ENCODE measurements around the gene TGFB3. TPM values are rescaled to one million over a fixed set of nuclear protein-coding genes. Genes with fewer than 3 reads are reported as not detected.

TGFB3 gene
- total RNA-seq, 1 experiment from 2014 or later, result 1.6 TPM

- H3K4me1 ChIP-seq (ENCODE audit: control insufficient read depth in 1 of 2, insufficient read depth in 2 of 2, low read length in 2 of 2), result peaks cover 0 to 4% of the 10 kb centered on the region in 2 experiments; a peak in 1 of 4 replicates
- BruUV-seq (replicated peaks), result no TSS peak
- DNase-seq (ENCODE audit: low read depth, low spot score), result no peak
- no peak overlapping the region for H3K4me2 ChIP-seq (ENCODE audit: low read length)
- H3K27me3 ChIP-seq (ENCODE audit: insufficient read depth, low read length), result no peaks in the 10 kb centered on the region
- ATAC-seq, result peak; percentile 78
- TF ChIP-seq EZH2phosphoT487 (IDR thresholded peaks at IDR 0.05; ENCODE audit: borderline replicate concordance), result no peak
- TF ChIP-seq CTCF (IDR thresholded peaks at IDR 0.05 in 2 of 3, conservative IDR thresholded peaks at IDR 0.05 in 1 of 3; ENCODE audit: borderline replicate concordance in 1 of 3, insufficient read depth in 1 of 3, low read depth in 2 of 3, low read length in 2 of 3), result peak in 2 of 3 experiments; percentile 31 to 34; a peak in 4 of 6 replicates
- TF ChIP-seq ELF1 (IDR thresholded peaks at IDR 0.05; ENCODE audit: borderline replicate concordance, low read depth), result no peak
- TF ChIP-seq MAX (IDR thresholded peaks at IDR 0.05), result no peak
- peak; percentile 25 for TF ChIP-seq TCF7L2 (IDR thresholded peaks at IDR 0.05; ENCODE audit: borderline replicate concordance, extremely low read depth, insufficient read depth, insufficient read length)
- no peak overlapping the region for H3K9ac ChIP-seq (ENCODE audit: low read length)
- no peaks in the 10 kb centered on the region for H3K79me2 ChIP-seq (ENCODE audit: insufficient read depth, low read length)
- H3K27ac ChIP-seq (ENCODE audit: low read depth, low read length), result no peak overlapping the region
- no peaks in the 10 kb centered on the region for H3K36me3 ChIP-seq (ENCODE audit: control insufficient read depth in 1 of 2, insufficient read depth in 2 of 2, low read length in 2 of 2)
- no peaks in the 10 kb centered on the region for H4K20me1 ChIP-seq (ENCODE audit: insufficient read depth)
- no peak overlapping the region for H2AFZ ChIP-seq (ENCODE audit: low read depth, low read length, poor library complexity, severe bottlenecking)
- CTCF ChIA-PET, result no interaction called here
- no peaks in the 10 kb centered on the region for H3K9me2 ChIP-seq (ENCODE audit: insufficient read depth)
- no peaks in the 10 kb centered on the region for H3K9me3 ChIP-seq (ENCODE audit: control insufficient read depth in 1 of 2, insufficient read depth in 1 of 2, low read depth in 1 of 2, low read length in 2 of 2)
- intact Hi-C loops (cut with micrococcal nuclease), result no loop called here
- no peak overlapping the region for H3K4me3 ChIP-seq (replicated peaks in 1 of 2; ENCODE audit: low read depth in 1 of 2, low read length in 2 of 2)
- POLR2A ChIA-PET, result no interaction called here
- RAD21 ChIA-PET (ENCODE audit: low non-redundant PET in 1 of 2, low total read pairs in 2 of 2, uncharacterized antibody in 2 of 2, unreplicated experiment in 2 of 2), result no interaction called here
These were observed 10.8 kb downstream of the TGFB3 start for GRCh38 chr14:75970989-75971388.

- ChIA-PET CTCF (interaction anchor here (0.8 to 2.0 kb wide), 2 partner anchors 10 to 63 kb away, joined by 3 to 7 read pairs; no protein-coding TSS in a partner anchor), RAD21 (ENCODE audit: low non-redundant PET in 1 of 2, low total read pairs in 2 of 2, uncharacterized antibody in 2 of 2, unreplicated experiment in 2 of 2) (no interaction called here), POLR2A (no interaction called here)
- H3K4me1 ChIP-seq (ENCODE audit: control insufficient read depth in 1 of 2, insufficient read depth in 2 of 2, low read length in 2 of 2), result peaks cover 0 to 4% of the 10 kb centered on the region in 2 experiments; a peak in 1 of 4 replicates
- no peaks in the 10 kb centered on the region for H4K20me1 ChIP-seq (ENCODE audit: insufficient read depth)
- no peaks in the 10 kb centered on the region for H3K9me2 ChIP-seq (ENCODE audit: insufficient read depth)
- no peaks in the 10 kb centered on the region for H3K36me3 ChIP-seq (ENCODE audit: control insufficient read depth in 1 of 2, insufficient read depth in 2 of 2, low read length in 2 of 2)
- no peaks in the 10 kb centered on the region for H3K27me3 ChIP-seq (ENCODE audit: insufficient read depth, low read length)
- TF ChIP-seq SIN3A (IDR thresholded peaks at IDR 0.05; ENCODE audit: low read depth) (no peak), TCF7L2 (IDR thresholded peaks at IDR 0.05; ENCODE audit: borderline replicate concordance, extremely low read depth, insufficient read depth, insufficient read length) (no peak), MAX (IDR thresholded peaks at IDR 0.05) (peak; percentile 61), ZFX (IDR thresholded peaks at IDR 0.05) (no peak), ELF1 (IDR thresholded peaks at IDR 0.05; ENCODE audit: borderline replicate concordance, low read depth) (no peak), EGR1 (IDR thresholded peaks at IDR 0.05; ENCODE audit: low read depth) (no peak), POLR2AphosphoS5 (IDR thresholded peaks at IDR 0.05; ENCODE audit: low read depth, low read length) (no peak)
- TF ChIP-seq, protein P1, sequence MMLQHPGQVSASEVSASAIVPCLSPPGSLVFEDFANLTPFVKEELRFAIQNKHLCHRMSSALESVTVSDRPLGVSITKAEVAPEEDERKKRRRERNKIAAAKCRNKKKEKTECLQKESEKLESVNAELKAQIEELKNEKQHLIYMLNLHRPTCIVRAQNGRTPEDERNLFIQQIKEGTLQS (IDR thresholded peaks at IDR 0.05), result no peak
- DNase-seq (ENCODE audit: low read depth, low spot score) (no peak), ATAC-seq (peak; percentile 54; the same call in 1 of the 2 replicates)
- H3K9me3 ChIP-seq (ENCODE audit: control insufficient read depth in 1 of 2, insufficient read depth in 1 of 2, low read depth in 1 of 2, low read length in 2 of 2), result no peaks in the 10 kb centered on the region
- no TSS peak for BruUV-seq (replicated peaks)
- H3K27ac ChIP-seq (ENCODE audit: low read depth, low read length), result no peak overlapping the region
- no peak overlapping the region for H3K4me3 ChIP-seq (replicated peaks in 1 of 2; ENCODE audit: low read depth in 1 of 2, low read length in 2 of 2)
- H3K4me2 ChIP-seq (ENCODE audit: low read length), result no peak overlapping the region
- intact Hi-C loops (cut with micrococcal nuclease), result no loop called here
- no peak overlapping the region for H3K9ac ChIP-seq (ENCODE audit: low read length)
- no peaks in the 10 kb centered on the region for H3K79me2 ChIP-seq (ENCODE audit: insufficient read depth, low read length)
- no peak overlapping the region for H2AFZ ChIP-seq (ENCODE audit: low read depth, low read length, poor library complexity, severe bottlenecking)
These were observed 11.9 kb downstream of the TGFB3 start for GRCh38 chr14:75969891-75970290.
